Transverse colon (tissue), 4 donors: Measurements from ENCODE around the gene SEC31A. TPM values are rescaled to one million over a fixed set of nuclear protein-coding genes. Genes with fewer than 3 reads are reported as not detected.

Experiments used
- DNase-seq: peaks from one replicate; pipeline ENCODE4 v3.0.0-alpha.2; 2019
- H3K27ac ChIP-seq, 4 donors: fragments of 200-600 bp; sonication (generic); 2 replicates each; pipeline ENCODE4 v1.5.1; 2016 to 2018; ENCODE audit warnings: inconsistent platforms in 4 of 4
- H3K27me3 ChIP-seq: fragments of 200-600 bp; sonication (generic); 2 replicates; pipeline ENCODE4 v1.5.1; 2017; ENCODE audit warnings: inconsistent platforms
- H3K36me3 ChIP-seq, 4 donors: fragments of 200-600 bp; sonication (generic); 2 replicates each; pipeline ENCODE4 v1.5.1; 2017 to 2019; ENCODE audit warnings: inconsistent platforms in 4 of 4
- H3K4me1 ChIP-seq, 4 donors: fragments of 200-600 bp; sonication (generic); 2 replicates each; pipeline ENCODE4 v1.5.1; 2017 to 2020; ENCODE audit warnings: inconsistent platforms in 4 of 4
- H3K4me3 ChIP-seq, 4 donors: fragments of 200-600 bp; sonication (generic); 1 replicate in 1 of 4; 2 replicates in 3 of 4; pipeline versions ENCODE4 v1.5.1 to v1.6.1; 2017 to 2019; ENCODE audit warnings: inconsistent platforms in 4 of 4
- H3K9me3 ChIP-seq, 2 donors: fragments of 200-600 bp; sonication (generic); 2 replicates each; pipeline ENCODE4 v1.5.1; 2017 to 2019; ENCODE audit warnings: inconsistent platforms in 2 of 2
- EP300 ChIP-seq: sonication (generic); formaldehyde crosslinking; IDR thresholded peaks from one replicate; pipeline ENCODE4 v1.6.1; 2017; ENCODE audit warnings: antibody characterized with exemption, low read depth
- POLR2A ChIP-seq: fragments of 450-650 bp; IDR thresholded peaks from one replicate; pipeline ENCODE4 v1.6.1; 2016; ENCODE audit warnings: antibody characterized with exemption, mild to moderate bottlenecking, moderate library complexity
- POLR2AphosphoS5 ChIP-seq, 3 donors: sonication (generic); formaldehyde crosslinking; IDR thresholded peaks; one replicate each; pipeline ENCODE4 v1.6.1; 2016; ENCODE audit warnings: antibody characterized with exemption in 3 of 3
- WGBS, 2 donors: methylation state at CpG; one replicate each; pipeline ENCODE4 v1.1.5; 2018; ENCODE audit warnings: low coverage in 1 of 2; 5-methylcytosine and 5-hydroxymethylcytosine counted together
- in situ Hi-C, 4 donors: fragments of 200-750 bp; cut with MboI; loops; one replicate each; pipeline versions ENCODE4 v1.15.0 to v1.15.1; 2017; ENCODE audit warnings: low sequenced_read_pairs in 3 of 4, low pct_ligation_motif_present in 1 of 4, low pct_unique_long_range_greater_than_20kb in 1 of 4
- intact Hi-C: fragments of 100-400 bp; cut with DNase I; formaldehyde crosslinking; loops from one replicate; pipeline ENCODE4 v1.15.1; 2023; ENCODE audit warnings: low total_unique reads
- total RNA-seq, 4 donors: library from RNA; depleted of rRNA; stranded (reverse); fragments of >200 nt; gene quantifications; one replicate each; pipeline ENCODE4 v1.1.0, GENCODE V29; 2016
- TF ChIP-seq, protein P1 (sequence below), 5 experiments: fragments of 200-600 bp in 3 of 5; fragments of 450-650 bp in 2 of 5; sonication (generic) in 3 of 5; IDR thresholded peaks; 1 replicate in 2 of 5; 2 replicates in 3 of 5; pipeline ENCODE4 v1.5.1; 2016 to 2017; ENCODE audit warnings: antibody characterized with exemption in 5 of 5, inconsistent platforms in 3 of 5, mild to moderate bottlenecking in 2 of 5, moderate library complexity in 1 of 5

SEC31A gene
- total RNA-seq, 4 donors from 2014 or later, result 144 to 214 (median 163) TPM

DNA sequence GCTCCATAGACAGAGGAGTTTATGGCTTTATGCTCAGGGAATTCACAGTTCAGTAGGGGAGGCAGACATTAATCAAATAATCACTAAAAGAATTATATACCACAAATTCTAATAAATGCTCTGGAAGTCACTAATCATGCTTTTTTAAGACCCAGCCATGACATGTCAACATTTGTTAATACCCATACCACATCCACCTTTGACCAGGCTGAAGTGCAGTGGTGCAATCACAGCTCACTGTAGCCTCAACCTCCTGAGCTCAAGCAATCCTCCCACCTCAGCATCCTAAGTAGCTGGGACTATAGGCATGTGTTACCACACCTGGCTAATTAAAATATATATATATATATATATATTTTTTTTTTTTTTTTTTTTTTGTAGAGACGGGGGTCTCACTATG is 79.6 kb downstream of the SEC31A start:
- no peaks in the 10 kb centered on the region for H3K9me3 ChIP-seq
- H3K4me3 ChIP-seq, result no peak overlapping the region
- peaks cover 0 to 9% (median 0%) of the 10 kb centered on the region in 4 donors for H3K4me1 ChIP-seq
- no peak for DNase-seq
- in situ Hi-C loops, result no loop called here
- 83% methylated on average over 1 of the region's 1 CpG; no CpG with 5 or more reads in 1 of the 2 donors for WGBS, 2 donors
- no peaks in the 10 kb centered on the region for H3K36me3 ChIP-seq
- no peak for TF ChIP-seq EP300
- no peak for TF ChIP-seq POLR2A
- TF ChIP-seq, protein P1, sequence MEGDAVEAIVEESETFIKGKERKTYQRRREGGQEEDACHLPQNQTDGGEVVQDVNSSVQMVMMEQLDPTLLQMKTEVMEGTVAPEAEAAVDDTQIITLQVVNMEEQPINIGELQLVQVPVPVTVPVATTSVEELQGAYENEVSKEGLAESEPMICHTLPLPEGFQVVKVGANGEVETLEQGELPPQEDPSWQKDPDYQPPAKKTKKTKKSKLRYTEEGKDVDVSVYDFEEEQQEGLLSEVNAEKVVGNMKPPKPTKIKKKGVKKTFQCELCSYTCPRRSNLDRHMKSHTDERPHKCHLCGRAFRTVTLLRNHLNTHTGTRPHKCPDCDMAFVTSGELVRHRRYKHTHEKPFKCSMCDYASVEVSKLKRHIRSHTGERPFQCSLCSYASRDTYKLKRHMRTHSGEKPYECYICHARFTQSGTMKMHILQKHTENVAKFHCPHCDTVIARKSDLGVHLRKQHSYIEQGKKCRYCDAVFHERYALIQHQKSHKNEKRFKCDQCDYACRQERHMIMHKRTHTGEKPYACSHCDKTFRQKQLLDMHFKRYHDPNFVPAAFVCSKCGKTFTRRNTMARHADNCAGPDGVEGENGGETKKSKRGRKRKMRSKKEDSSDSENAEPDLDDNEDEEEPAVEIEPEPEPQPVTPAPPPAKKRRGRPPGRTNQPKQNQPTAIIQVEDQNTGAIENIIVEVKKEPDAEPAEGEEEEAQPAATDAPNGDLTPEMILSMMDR (IDR thresholded peaks at IDR 0.05), result no peak
- no peak overlapping the region for H3K27ac ChIP-seq
- H3K27me3 ChIP-seq, result no peaks in the 10 kb centered on the region
- intact Hi-C loops, result loop anchor here (1.0 kb wide), 1 partner anchor 12 kb away; no protein-coding TSS in a partner anchor

DNA sequence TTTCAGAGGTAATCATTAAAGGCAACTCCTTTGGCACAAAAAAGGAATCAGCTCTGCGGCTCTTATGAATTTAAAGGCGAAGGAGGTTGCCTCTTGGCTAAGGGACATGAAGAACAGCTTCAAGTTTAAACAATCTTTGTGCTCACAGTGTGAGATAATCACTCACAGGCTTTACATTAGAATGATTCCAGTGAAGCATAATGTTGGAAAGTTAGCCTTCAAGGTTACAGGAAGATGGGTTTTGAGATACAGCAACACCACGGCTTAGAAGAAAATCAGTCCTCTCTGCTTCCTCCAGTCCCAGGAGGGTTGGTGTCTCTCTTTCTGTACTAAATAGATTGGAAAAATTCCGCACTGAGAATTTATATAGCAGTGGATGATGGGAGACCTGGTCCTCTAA is 80.8 kb downstream of the SEC31A start:
- no peak for DNase-seq
- 51 to 71% methylated on average over 2 to 4 of the region's 4 CpGs for WGBS, 2 donors
- TF ChIP-seq POLR2A (no peak), EP300 (no peak), POLR2AphosphoS5 (IDR thresholded peaks at IDR 0.05) (no peak)
- TF ChIP-seq, protein P1 (IDR thresholded peaks at IDR 0.05), result no peak
- no peaks in the 10 kb centered on the region for H3K9me3 ChIP-seq
- no peaks in the 10 kb centered on the region for H3K27me3 ChIP-seq
- H3K4me3 ChIP-seq, result no peak overlapping the region
- in situ Hi-C loops (no loop called here), intact Hi-C loops (no loop called here)
- peaks cover 0 to 9% (median 0%) of the 10 kb centered on the region in 4 donors for H3K4me1 ChIP-seq
- H3K27ac ChIP-seq, result no peak overlapping the region
- no peaks in the 10 kb centered on the region for H3K36me3 ChIP-seq

DNA sequence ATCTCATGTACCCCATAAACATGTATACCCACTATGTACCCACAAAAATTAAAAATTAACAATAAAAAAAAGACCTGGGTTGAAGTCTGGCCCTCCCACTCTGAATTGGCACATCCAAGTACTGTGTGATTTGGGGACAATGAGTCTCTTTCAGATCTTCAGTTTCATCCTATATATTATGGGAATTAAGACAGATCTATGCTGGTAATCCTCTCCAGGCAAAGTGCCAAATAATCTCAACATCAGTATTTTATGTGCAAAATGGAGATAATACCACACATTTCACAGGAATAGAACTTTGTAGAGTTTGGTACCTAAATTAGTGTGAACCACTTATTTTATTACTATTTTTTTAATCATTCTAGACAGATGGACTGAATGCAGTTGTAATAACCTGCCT is 81.3 kb downstream of the SEC31A start:
- intact Hi-C loops (no loop called here), in situ Hi-C loops (no loop called here)
- TF ChIP-seq EP300 (no peak), POLR2AphosphoS5 (IDR thresholded peaks at IDR 0.05) (no peak)

DNA sequence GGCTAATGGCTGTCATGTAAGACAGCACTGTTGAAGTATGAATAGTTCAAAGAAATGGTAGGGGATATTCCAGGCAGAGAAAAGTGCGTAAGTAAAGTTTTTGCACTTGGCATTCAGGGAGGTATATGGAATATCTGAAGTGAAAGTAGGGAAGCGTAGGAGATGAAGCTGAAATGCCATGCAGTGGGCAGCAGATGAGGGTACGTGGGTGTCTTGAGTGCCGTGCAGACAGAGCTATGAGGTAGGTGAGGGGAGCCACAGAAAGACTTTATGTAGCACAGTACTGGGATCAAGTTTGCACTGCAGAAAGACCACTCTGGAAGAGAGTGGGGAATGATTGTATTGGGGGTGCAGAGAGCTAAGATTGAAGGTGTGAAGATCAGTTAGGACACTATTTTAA is 87.2 kb downstream of the SEC31A start:
- Histone ChIP-seq H3K4me3 (no peak overlapping the region), H3K4me1 (peaks cover 0 to 12% (median 4%) of the 10 kb centered on the region in 4 donors), H3K27me3 (peaks cover 17% of the 10 kb centered on the region), H3K36me3 (no peaks in the 10 kb centered on the region), H3K27ac (no peak overlapping the region), H3K9me3 (no peaks in the 10 kb centered on the region)
- no peak for DNase-seq
- TF ChIP-seq, protein P1 (IDR thresholded peaks at IDR 0.05), result no peak
- no peak for TF ChIP-seq POLR2AphosphoS5 (IDR thresholded peaks at IDR 0.05)
- no peak for TF ChIP-seq EP300
- no peak for TF ChIP-seq POLR2A
- intact Hi-C loops, result no loop called here
- in situ Hi-C loops, result no loop called here
- 93 to 100% methylated on average over 4 of the region's 4 CpGs for WGBS, 2 donors

More for the DNA sequence above, 81.3 kb downstream of the SEC31A start:
- no peaks in the 10 kb centered on the region for H3K27me3 ChIP-seq
- no peak overlapping the region for H3K4me3 ChIP-seq
- peaks cover 0 to 9% (median 0%) of the 10 kb centered on the region in 4 donors for H3K4me1 ChIP-seq
- H3K27ac ChIP-seq, result no peak overlapping the region
- no peaks in the 10 kb centered on the region for H3K9me3 ChIP-seq
- H3K36me3 ChIP-seq, result no peaks in the 10 kb centered on the region
- no peak for DNase-seq

DNA sequence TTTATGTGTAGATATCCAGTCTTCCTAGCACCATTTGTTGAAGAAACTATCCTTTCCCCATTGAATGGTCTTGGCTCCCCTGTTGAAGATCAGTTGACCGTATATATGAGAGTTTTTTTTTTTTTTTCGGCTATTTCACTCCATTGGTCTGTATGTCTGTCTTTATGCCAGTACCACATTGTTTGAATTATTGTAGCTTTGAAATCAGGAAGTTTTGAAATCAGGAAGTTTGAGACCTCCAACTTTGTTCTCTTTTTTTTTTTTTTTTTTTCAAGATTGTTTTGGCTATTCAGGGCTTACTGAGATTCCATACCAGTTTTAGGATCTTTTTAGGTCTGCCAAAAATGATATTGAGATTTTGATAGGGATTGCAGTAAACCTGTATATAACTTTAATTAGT is 88.0 kb downstream of the SEC31A start:
- 70 to 77% methylated on average over 2 of the region's 2 CpGs for WGBS, 2 donors
- H3K4me3 ChIP-seq, result no peak overlapping the region
- TF ChIP-seq EP300, result no peak
- TF ChIP-seq, protein P1 (IDR thresholded peaks at IDR 0.05), result no peak
- TF ChIP-seq POLR2AphosphoS5 (IDR thresholded peaks at IDR 0.05), result no peak
- TF ChIP-seq POLR2A, result no peak
- H3K36me3 ChIP-seq, result no peaks in the 10 kb centered on the region
- no peak overlapping the region for H3K27ac ChIP-seq
- peaks cover 25% of the 10 kb centered on the region for H3K27me3 ChIP-seq
- DNase-seq, result no peak
- H3K9me3 ChIP-seq, result no peaks in the 10 kb centered on the region
- intact Hi-C loops (no loop called here), in situ Hi-C loops (no loop called here)
- peaks cover 0 to 18% (median 4%) of the 10 kb centered on the region in 4 donors for H3K4me1 ChIP-seq
